NK-92 treated with Interleukin-12 subunit alpha and Interleukin-12 subunit beta, amount 100 ng/mL, for 24 hours (cell line): ENCODE measurements around the gene TMEM47.

ENCODE experiments used
- DNase-seq: peaks from one replicate; lab custom pipeline; 2025; lab: John Stamatoyannopoulos, UW

TMEM47 gene

GRCh38 chrX:34585561-34585960 lies 71.5 kb downstream of the TMEM47 start:
- no peak for DNase-seq

GRCh38 chrX:34584781-34585180 lies 72.3 kb downstream of the TMEM47 start:
- DNase-seq: no peak

GRCh38 chrX:34580069-34580468 lies 77.0 kb downstream of the TMEM47 start:
- DNase-seq: no peak

- DNase-seq: no peak
These were observed 78.8 kb downstream of the TMEM47 start for GRCh38 chrX:34578237-34578636.
